Karpas-422 (cell line): ENCODE measurements around the gene ABCG2. TPM values are rescaled to one million over a fixed set of nuclear protein-coding genes. Genes with fewer than 3 reads are reported as not detected.

Experiments used
- DNase-seq: peaks from one replicate; pipeline ENCODE4 v3.0.0-alpha.2; 2015
- H2AFZ ChIP-seq: fragments of 200-600 bp; sonication (generic); 2 replicates; pipeline ENCODE4 v1.6.1; 2014; ENCODE audit warnings: antibody characterized with exemption, low read length, mixed read lengths
- H3K27ac ChIP-seq: fragments of 200-600 bp; sonication (generic); 2 replicates; pipeline ENCODE4 v1.5.1; 2014; ENCODE audit warnings: mild to moderate bottlenecking, low read length, moderate library complexity
- H3K27me3 ChIP-seq: fragments of 200-600 bp; sonication (generic); 2 replicates; pipeline ENCODE4 v1.6.1; 2014; ENCODE audit warnings: low read length, mixed read lengths
- H3K36me3 ChIP-seq: fragments of 200-600 bp; sonication (generic); 2 replicates; pipeline ENCODE4 v1.6.1; 2014; ENCODE audit warnings: low read length, mixed read lengths; ENCODE audit not compliant: insufficient read depth
- H3K4me1 ChIP-seq: fragments of 200-600 bp; sonication (generic); 2 replicates; pipeline ENCODE4 v1.6.1; 2014; ENCODE audit warnings: mild to moderate bottlenecking, low read length, mixed read lengths
- H3K4me2 ChIP-seq: fragments of 200-600 bp; sonication (generic); 2 replicates; pipeline ENCODE4 v1.6.1; 2014; ENCODE audit warnings: low read length, low read depth, mild to moderate bottlenecking; ENCODE audit not compliant: poor library complexity, severe bottlenecking
- H3K4me3 ChIP-seq: fragments of 200-600 bp; sonication (generic); 2 replicates; pipeline ENCODE4 v1.5.1; 2014; ENCODE audit warnings: mild to moderate bottlenecking, antibody characterized with exemption, low read length, mixed read lengths
- H3K79me2 ChIP-seq: fragments of 200-600 bp; sonication (generic); 2 replicates; pipeline ENCODE4 v1.6.1; 2014; ENCODE audit warnings: mild to moderate bottlenecking, low read length, mixed read lengths
- H3K9ac ChIP-seq: fragments of 200-600 bp; sonication (generic); 2 replicates; pipeline ENCODE4 v1.6.0; 2014; ENCODE audit warnings: low read length
- H3K9me2 ChIP-seq: fragments of 200-600 bp; sonication (generic), shearing (Covaris generic); replicated peaks from 2 replicates; pipeline ENCODE4 v1.6.0; 2014; ENCODE audit warnings: mild to moderate bottlenecking, low read length, moderate library complexity; ENCODE audit not compliant: insufficient read depth
- H3K9me3 ChIP-seq: fragments of 300-700, 200-600 bp; sonication (generic); 2 replicates; pipeline ENCODE4 v1.6.1; 2014; ENCODE audit warnings: low read length, mixed read lengths
- H4K20me1 ChIP-seq: fragments of 200-600 bp; sonication (generic); 2 replicates; pipeline ENCODE4 v1.6.1; 2014; ENCODE audit warnings: mild to moderate bottlenecking, antibody characterized with exemption, low read length, low read depth; ENCODE audit not compliant: insufficient read depth
- total RNA-seq: library from RNA; depleted of rRNA; stranded (reverse); fragments of >200 nt; shearing (Covaris generic); gene quantifications from 2 replicates; pipeline ENCODE4 v1.2.3, GENCODE V29; 2014; ENCODE audit warnings: low replicate concordance

The ABCG2 gene
- total RNA-seq, 1 experiment from 2014 or later = not detected

DNA sequence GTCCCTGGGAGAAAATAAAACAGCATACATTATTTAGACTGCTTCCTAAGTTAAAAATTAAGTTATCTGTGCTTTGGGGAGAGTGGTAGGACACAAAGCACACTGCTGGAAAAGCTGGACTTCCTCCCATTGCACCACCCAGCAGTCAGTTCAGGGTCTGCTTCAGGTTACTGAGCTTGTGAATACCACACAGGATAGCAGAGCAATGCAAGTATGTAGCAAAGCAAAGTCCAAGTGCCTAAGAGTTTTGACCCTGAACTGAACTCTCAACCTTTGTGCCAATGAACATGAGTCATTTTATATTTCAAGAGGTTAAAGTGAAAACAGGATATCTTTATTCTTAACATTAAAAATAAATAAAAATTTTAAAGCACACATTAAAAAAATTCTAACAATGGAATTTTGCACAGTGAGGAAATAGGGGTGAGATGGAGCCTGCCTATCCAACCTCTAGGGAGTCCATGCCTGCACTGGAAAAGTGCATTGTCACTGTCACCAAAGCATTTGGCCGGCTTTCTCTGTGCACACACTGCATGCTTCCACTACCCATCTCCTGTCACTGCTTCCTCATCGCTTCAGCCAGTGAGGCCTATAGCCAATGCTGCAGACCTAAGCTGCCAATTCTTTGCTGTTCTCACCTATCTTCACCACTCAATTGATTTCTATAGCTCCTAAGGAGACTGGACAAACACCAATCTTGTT is 50.9 kb downstream of the ABCG2 start:
- no peak for DNase-seq
- no peaks in the 10 kb centered on the region for H3K79me2 ChIP-seq
- H3K9me3 ChIP-seq = no peaks in the 10 kb centered on the region
- no peaks in the 10 kb centered on the region for H3K4me1 ChIP-seq
- H2AFZ ChIP-seq = no peak overlapping the region
- H4K20me1 ChIP-seq = no peaks in the 10 kb centered on the region
- 0 out of 2 replicates have a peak, but pooled peaks cover 4% of the 10 kb centered on the region for H3K27me3 ChIP-seq
- no peaks in the 10 kb centered on the region for H3K36me3 ChIP-seq
- H3K9ac ChIP-seq = no peak overlapping the region
- no peaks in the 10 kb centered on the region for H3K9me2 ChIP-seq
- no peak overlapping the region for H3K4me3 ChIP-seq
- H3K4me2 ChIP-seq = no peak overlapping the region
- H3K27ac ChIP-seq = no peak overlapping the region

DNA sequence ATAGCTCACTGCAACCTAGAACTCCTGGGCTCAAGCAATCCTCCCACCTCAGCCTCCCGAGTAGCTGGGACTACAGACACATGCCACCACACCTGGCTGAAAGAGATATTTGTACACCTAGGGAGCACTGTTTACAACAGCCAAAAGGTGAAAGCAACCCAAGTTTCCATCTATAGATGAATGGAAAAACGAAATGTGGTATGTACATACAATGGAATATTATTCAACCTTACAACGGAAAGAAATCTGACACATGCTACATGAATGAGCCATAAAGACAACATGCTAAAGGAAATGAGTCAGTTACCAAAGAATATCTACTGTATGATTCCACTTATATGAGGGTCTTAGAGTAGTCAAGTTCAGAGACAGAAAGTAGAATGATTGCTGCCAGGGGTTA is 52.2 kb downstream of the ABCG2 start:
- Histone ChIP-seq H2AFZ (no peak overlapping the region), H3K36me3 (no peaks in the 10 kb centered on the region), H3K79me2 (no peaks in the 10 kb centered on the region), H3K9me3 (no peaks in the 10 kb centered on the region), H4K20me1 (no peaks in the 10 kb centered on the region), H3K4me1 (no peaks in the 10 kb centered on the region), H3K9me2 (no peaks in the 10 kb centered on the region), H3K4me3 (no peak overlapping the region), H3K9ac (no peak overlapping the region), H3K4me2 (no peak overlapping the region), H3K27ac (no peak overlapping the region), H3K27me3 (0 out of 2 replicates have a peak, but pooled peaks cover 4% of the 10 kb centered on the region)
- DNase-seq = no peak

DNA sequence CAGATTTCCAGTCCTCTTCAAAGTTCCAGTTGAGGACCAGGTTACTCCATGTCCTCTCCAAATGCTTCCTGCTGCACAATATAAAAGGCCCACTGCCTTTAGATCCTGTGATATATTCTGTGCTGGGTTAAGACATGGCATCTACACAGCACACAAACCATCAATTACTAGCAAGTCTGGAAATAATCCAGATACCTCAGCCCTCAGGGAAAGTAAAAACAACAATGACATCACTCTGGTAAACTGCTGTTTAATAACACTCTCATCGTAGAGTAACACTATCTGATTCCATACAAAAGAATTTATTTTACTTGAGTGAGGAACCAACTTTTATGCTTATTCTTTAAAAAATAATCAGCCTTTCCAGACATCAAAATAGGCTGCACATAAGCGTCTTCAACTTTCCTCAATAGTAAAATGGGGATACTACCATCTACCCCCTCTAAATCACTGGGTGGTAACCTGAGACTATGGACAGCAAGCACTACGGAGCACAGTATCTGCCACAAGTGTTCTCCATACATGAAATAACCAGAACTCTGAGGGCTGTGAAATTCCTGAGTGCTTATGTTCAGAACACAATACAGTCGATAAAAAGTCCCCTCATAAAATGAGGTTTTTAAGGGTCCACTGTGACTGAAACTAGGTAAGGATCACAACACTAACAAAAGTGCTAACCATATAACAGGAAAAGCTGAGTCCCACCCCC is 53.4 kb downstream of the ABCG2 start:
- no peak overlapping the region for H3K9ac ChIP-seq
- H3K79me2 ChIP-seq = no peaks in the 10 kb centered on the region
- H3K4me3 ChIP-seq = no peak overlapping the region
- 0 out of 2 replicates have a peak, but pooled peaks cover 4% of the 10 kb centered on the region for H3K27me3 ChIP-seq
- H3K27ac ChIP-seq = no peak overlapping the region
- H3K9me2 ChIP-seq = no peaks in the 10 kb centered on the region
- no peaks in the 10 kb centered on the region for H3K4me1 ChIP-seq
- no peak for DNase-seq
- no peaks in the 10 kb centered on the region for H4K20me1 ChIP-seq
- no peak overlapping the region for H2AFZ ChIP-seq
- H3K4me2 ChIP-seq = no peak overlapping the region
- H3K9me3 ChIP-seq = no peaks in the 10 kb centered on the region
- H3K36me3 ChIP-seq = no peaks in the 10 kb centered on the region

DNA sequence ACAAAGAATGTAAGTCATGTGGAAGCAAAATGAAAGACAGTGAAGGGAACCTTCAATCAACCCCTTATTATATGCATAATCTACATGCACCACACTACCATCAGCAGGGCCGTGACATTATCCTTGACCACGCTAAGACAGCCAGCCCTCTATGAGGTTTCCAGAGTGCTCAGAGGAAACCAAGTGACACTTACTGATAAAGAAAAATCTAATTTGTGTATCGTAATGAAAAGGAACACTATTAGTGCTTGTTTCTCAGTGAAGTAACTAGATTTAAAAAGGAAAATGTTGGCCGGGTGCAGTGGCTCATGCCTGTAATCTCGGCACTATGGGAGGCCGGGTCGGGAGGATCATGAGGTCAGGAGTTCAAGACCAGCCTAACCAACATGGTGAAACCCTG is 56.4 kb downstream of the ABCG2 start:
- Histone ChIP-seq H3K27ac (no peak overlapping the region), H3K9me3 (no peaks in the 10 kb centered on the region), H3K4me1 (no peaks in the 10 kb centered on the region), H3K4me3 (no peak overlapping the region), H3K9me2 (no peaks in the 10 kb centered on the region), H3K9ac (no peak overlapping the region), H3K4me2 (no peak overlapping the region), H2AFZ (no peak overlapping the region), H4K20me1 (no peaks in the 10 kb centered on the region), H3K79me2 (no peaks in the 10 kb centered on the region), H3K27me3 (0 out of 2 replicates have a peak, but pooled peaks cover 4% of the 10 kb centered on the region), H3K36me3 (no peaks in the 10 kb centered on the region)
- DNase-seq = no peak

DNA sequence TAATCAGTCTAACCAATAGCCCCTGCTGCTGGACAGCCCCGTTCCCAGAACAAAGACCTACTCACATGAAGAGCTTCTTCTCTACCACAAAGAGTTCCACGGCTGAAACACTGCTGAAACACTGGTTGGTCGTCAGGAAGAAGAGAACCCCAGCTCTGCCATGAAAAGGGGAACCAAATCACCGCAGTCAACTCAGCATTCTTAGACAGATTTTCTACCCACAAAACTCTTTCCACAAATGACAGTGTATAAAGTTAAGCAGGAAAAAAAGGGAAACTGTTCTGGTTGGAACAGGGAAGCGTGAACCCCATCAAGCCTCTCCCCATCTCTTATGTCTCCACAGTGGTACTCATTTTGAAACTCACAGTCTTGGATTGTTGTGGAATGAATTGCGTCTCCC is 57.3 kb downstream of the ABCG2 start:
- no peaks in the 10 kb centered on the region for H3K9me2 ChIP-seq
- no peak overlapping the region for H3K9ac ChIP-seq
- H3K4me2 ChIP-seq = no peak overlapping the region
- 0 out of 2 replicates have a peak, but pooled peaks cover 4% of the 10 kb centered on the region for H3K27me3 ChIP-seq
- H3K36me3 ChIP-seq = no peaks in the 10 kb centered on the region
- H2AFZ ChIP-seq = no peak overlapping the region
- DNase-seq = no peak
- no peak overlapping the region for H3K4me3 ChIP-seq
- no peaks in the 10 kb centered on the region for H3K9me3 ChIP-seq
- no peaks in the 10 kb centered on the region for H3K4me1 ChIP-seq
- H3K27ac ChIP-seq = no peak overlapping the region
- H3K79me2 ChIP-seq = no peaks in the 10 kb centered on the region
- H4K20me1 ChIP-seq = no peaks in the 10 kb centered on the region

DNA sequence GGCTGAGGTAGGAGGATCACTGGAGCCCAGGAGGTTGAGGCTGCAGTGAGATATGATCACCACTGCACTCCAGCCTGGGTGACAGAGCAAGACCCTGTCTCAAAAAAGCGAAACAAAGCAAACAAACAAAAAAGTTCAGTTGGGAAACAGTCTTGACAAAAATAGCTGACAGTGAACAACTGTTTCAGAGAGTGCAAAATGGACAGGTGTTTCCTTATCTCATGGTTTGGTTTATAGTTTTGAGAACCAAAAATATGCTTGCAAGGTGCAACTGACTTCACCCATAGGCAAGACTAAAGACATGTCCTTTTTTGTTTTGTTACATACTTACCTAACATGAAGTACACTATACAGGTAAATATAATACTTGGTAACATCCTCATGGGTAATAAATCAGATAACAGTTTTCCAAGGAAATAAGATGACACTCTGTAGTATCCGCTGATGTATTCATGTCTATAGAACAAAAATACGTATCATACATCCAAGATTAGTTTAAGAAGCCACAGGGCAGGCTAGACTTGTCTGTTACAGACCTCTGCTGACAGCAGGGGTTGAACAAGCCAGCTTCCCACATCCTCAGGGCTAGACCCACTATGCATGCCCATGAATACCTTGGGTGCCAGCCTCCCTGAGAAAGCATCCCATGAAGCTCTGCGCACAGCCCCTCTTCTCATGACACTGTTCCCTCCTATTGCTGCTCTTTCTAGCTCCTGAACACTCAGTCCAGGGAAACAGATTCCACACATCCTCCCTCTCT is 59.3 kb downstream of the ABCG2 start:
- no peaks in the 10 kb centered on the region for H4K20me1 ChIP-seq
- no peaks in the 10 kb centered on the region for H3K4me1 ChIP-seq
- no peak overlapping the region for H3K9ac ChIP-seq
- H3K79me2 ChIP-seq = no peaks in the 10 kb centered on the region
- H2AFZ ChIP-seq = no peak overlapping the region
- H3K9me2 ChIP-seq = no peaks in the 10 kb centered on the region
- H3K27me3 ChIP-seq = no peaks in the 10 kb centered on the region
- no peak overlapping the region for H3K27ac ChIP-seq
- no peaks in the 10 kb centered on the region for H3K9me3 ChIP-seq
- H3K36me3 ChIP-seq = no peaks in the 10 kb centered on the region
- no peak overlapping the region for H3K4me3 ChIP-seq
- no peak for DNase-seq
- no peak overlapping the region for H3K4me2 ChIP-seq

DNA sequence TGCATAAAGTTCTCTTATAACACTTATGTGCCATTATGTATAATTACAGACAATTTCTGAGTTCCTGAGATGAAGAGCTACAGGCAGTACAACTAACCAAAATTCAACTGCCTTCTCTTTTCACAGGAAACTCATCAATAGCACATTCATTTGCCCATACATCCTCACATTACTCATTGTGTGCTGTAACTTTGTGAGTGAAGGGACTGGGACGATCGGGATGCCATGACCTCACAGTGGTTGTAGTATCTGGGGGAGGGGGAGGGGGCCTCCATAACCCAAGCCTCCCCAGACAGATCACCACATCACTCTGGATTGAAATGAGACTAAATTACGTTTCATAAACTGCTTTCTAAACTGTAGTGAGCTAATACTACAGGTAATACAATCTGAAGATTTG is 60.7 kb downstream of the ABCG2 start:
- no peaks in the 10 kb centered on the region for H4K20me1 ChIP-seq
- no peak for DNase-seq
- no peaks in the 10 kb centered on the region for H3K36me3 ChIP-seq
- H3K4me3 ChIP-seq = no peak overlapping the region
- H3K79me2 ChIP-seq = no peaks in the 10 kb centered on the region
- H2AFZ ChIP-seq = no peak overlapping the region
- H3K4me2 ChIP-seq = no peak overlapping the region
- no peaks in the 10 kb centered on the region for H3K27me3 ChIP-seq
- no peak overlapping the region for H3K9ac ChIP-seq
- no peaks in the 10 kb centered on the region for H3K9me3 ChIP-seq
- no peaks in the 10 kb centered on the region for H3K4me1 ChIP-seq
- no peak overlapping the region for H3K27ac ChIP-seq
- H3K9me2 ChIP-seq = no peaks in the 10 kb centered on the region

DNA sequence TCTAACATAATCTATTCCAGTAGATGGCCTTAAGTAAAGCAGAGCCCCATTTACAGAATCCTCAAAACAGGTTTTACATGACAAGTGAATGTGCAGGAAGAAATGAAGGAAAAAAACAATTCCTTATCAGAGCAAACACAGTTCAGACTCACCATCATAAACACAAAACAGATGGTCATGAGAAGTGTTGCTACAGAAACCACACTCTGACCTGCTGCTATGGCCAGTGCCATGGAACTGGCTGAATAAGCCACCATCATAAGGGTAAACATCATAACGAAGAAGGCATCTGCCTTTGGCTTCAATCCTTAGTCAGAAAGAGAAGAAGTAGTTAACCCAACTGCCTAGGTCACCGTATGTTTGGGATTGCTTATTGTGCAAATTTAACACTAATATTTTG is 61.1 kb downstream of the ABCG2 start:
- H3K4me1 ChIP-seq = no peaks in the 10 kb centered on the region
- no peak for DNase-seq
- no peaks in the 10 kb centered on the region for H3K36me3 ChIP-seq
- H3K4me2 ChIP-seq = no peak overlapping the region
- H2AFZ ChIP-seq = no peak overlapping the region
- no peaks in the 10 kb centered on the region for H3K9me3 ChIP-seq
- H3K4me3 ChIP-seq = no peak overlapping the region
- H3K79me2 ChIP-seq = no peaks in the 10 kb centered on the region
- no peak overlapping the region for H3K9ac ChIP-seq
- no peaks in the 10 kb centered on the region for H4K20me1 ChIP-seq
- H3K9me2 ChIP-seq = no peaks in the 10 kb centered on the region
- H3K27me3 ChIP-seq = no peaks in the 10 kb centered on the region
- H3K27ac ChIP-seq = no peak overlapping the region
